ENCODE results near the gene TTBK2.
"Not testable (repeated sequence)": the region's sequence is repeated elsewhere in the genome, so short reads cannot be mapped to it uniquely, and the experiment has no call there.

Gene TTBK2

GRCh38 chr15:42920519-42921341 lies at the start of gene TTBK2:
Gene TTBK2 (minus strand): TSS chr15:42920778. CDS start chr15:42878617, 42,161 bp downstream.
- peak; percentile 91 to 95 for DNase-seq

DNA sequence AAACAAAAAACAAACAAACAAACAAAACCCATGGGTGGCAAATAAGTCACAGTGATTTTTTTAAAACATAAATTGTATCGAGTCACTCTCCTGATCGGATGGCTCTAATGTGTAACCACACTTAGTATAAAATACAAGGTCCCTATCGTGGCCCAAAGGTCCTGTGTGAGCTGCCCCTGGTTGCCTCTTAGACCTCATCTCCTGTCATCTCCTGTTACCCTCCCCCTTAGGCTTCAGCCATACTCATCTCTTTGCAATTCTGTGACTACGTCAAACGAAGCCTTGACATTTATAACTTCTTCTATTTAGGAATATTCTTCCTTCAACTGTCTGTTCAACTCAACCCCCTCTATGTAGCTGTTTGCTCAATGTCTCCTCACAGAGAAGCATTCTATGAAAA lies 43.9 kb upstream of the TTBK2 start:
- no peak for DNase-seq

DNA sequence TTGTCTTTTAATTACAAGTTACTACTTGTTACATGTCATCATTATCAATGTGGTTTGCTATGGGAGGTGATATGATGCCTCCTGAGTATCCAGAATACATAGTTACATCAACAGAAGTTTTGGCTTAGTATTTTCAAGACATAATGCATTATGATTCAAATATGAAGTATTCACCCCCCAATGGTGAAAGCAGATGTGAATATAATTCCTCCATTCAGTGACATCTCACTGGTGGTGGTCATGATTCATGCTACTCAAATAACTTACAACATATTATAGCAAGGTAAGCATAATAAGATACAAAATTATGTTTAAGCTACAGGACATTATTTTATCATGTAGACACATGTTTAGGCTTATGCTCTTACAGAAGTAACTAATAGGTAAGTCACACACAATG lies 34.9 kb upstream of the TTBK2 start:
- DNase-seq: no peak

DNA sequence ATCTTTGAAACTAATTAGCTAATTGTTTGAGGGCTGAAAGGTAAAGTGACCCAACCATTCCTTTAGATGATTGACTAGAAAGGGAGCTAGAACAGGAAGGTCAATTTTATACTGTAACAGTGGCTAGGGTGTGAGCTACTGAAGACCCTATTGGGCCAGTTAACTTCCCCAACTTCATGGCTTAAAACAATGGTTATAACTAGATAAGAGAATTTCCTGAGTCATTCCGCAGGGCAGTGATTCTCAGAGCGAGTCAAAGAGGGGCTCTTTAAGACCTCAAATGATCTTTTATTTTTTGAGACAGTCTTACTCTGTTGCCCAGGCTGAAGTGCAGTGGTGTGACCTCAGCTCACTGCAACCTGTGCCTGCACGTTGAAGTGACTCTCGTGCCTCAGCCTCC lies 33.7 kb upstream of the TTBK2 start:
- no peak for DNase-seq

GRCh38 chr15:42948898-42949297 lies 28.3 kb upstream of the TTBK2 start:
- not testable (repeated sequence) for DNase-seq

- no peak for DNase-seq
Measured at GRCh38 chr15:42940527-42940926, 19.9 kb upstream of the TTBK2 start.

GRCh38 chr15:42939841-42940240 lies 19.3 kb upstream of the TTBK2 start:
- DNase-seq: no peak

DNA sequence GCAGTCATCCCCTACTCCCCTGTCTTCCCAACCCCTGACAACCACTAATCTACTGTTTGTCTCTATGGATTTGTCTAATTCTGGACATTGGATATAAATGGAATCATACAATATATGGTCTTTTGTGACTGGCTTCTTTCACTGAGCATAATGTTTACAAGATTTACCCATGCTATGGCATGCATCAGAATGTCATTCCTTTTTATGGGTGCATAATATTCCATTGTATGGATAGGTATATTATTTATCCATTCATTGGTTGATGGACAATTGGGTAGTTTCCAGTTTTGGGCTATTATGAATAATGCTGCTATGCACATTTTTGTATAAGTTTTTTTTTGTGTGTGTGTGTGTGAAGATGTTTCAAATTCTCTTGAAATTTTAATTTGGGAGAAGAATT lies 16.6 kb upstream of the TTBK2 start:
- DNase-seq: no peak

GRCh38 chr15:42933886-42934667 lies 13.5 kb upstream of the TTBK2 start:
- DNase-seq: no peak

DNA sequence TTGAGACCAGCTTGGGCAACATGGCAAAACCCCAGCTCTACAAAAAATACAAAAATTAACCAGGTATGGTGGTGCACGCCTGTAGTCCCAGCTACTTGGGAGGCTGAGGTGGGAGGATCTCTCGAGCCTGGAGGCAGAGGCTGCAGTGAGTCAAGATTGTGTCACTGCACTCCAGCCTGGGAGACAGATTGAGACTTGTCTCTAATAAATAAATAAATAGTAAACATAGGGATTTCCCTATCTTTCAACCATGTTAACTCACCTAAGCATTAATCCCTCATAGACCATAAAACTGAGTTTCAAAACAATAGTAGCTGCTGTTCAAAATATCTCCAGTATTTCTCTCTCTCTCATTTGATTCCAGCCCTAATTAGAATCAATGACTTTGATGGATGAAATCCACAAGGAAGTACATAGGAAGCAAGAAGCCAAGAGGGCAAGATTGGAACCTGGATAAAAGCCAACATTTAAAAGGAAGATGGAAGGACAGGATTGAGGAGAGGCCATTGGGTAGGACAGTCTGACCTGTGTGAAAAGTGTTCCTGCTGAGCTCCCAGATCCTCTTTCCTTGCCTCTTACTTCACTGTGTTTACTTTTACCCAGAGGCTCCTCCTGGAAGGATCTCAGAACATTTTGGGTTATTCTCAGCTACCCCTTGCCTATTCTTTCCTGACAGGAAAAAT lies 12.4 kb upstream of the TTBK2 start:
- DNase-seq: no peak

DNA sequence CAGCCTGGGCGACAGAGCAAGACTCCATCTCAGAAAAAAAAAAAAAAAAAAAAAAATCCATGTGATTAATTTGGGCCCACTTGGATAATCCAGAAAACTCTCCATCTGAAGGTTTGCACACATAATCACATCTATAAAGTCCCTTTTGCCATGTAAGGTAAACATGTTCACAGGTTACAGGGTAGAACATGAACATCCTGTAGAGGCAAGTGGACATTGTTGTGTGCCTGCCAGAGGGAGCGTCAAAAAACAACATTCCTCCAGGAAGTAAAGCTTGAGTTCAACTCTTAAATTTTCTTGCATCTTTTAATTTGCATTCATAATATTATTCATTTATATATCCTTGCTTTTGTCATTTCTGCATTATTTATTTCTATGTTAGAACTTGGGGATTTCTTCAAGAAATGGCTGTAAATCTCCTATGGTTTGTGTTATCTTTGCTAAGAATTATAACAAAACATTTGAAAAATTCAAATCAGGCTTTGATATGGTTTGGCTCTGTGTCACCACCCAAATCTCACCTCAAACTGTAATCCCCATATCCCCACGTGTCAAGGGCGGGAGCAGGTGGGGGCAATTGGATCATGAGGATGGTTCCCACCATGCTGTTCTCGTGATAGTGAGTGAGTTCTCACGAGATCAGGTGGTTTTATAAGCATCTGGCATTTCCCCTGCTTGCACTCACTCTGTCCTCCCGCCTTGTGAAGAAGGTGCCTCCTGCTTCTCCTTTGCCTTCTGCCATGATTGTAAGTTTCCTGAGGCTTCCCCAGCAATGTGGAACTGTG lies 11.3 kb upstream of the TTBK2 start:
- DNase-seq: no peak

- DNase-seq: no peak
Measured at GRCh38 chr15:42929306-42929848, 8.8 kb upstream of the TTBK2 start.

GRCh38 chr15:42921342-42921731 lies 759 bp upstream of the TTBK2 start:
- peak in 1 of 2 experiments; percentile 3 for DNase-seq

- DNase-seq: no peak
Measured at GRCh38 chr15:42919799-42920518, 619 bp downstream of the TTBK2 start.

- DNase-seq: no peak
Measured at GRCh38 chr15:42919308-42919707, 1.3 kb downstream of the TTBK2 start.

DNA sequence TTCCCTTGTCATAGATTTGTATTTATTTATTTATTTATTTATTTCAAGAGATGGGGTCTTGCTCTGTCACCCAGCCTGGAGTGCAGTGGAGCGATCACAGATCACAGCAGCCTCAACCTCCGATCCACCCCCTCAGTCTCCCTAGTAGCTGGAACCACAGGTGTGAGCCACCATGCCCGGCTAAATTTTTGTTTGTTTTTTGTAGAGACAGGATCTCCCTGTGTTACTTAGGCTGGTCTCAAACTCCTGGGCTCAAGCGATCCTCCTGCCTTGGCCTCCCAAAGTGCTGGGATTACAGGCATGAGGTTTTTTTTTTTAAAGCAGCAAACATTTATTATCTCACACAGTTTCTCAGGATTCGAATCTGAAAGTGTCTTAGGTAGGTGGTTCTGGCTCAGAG lies 2.5 kb downstream of the TTBK2 start:
- no peak for DNase-seq

GRCh38 chr15:42915654-42916315 lies 4.8 kb downstream of the TTBK2 start:
- no peak for DNase-seq

- no peak for DNase-seq
Measured at GRCh38 chr15:42914728-42915497, 5.7 kb downstream of the TTBK2 start.

DNA sequence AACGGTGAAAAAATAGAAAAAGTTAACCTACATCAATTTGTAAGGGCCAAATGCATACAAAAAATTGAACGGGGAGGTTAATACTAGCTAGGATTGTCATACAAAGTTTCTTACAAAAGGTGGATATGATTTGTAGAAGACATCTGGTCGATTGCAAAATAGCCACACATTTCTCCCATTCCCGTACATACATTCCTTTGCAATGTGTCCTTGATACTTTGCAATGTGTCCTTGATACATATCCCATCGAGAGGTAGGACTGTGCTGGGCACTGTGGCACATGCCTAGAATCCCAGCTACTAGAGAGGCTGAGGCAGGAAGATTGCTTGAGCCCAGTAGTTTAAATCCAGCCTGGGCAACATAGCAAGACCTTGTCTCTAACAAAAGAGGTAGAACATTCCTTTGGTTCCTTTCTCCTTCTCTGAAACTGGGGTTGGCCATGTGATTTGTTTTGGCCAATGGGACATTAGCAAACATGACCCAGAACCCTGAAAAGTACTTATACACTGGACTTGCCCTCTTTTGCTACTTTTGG lies 9.5 kb downstream of the TTBK2 start:
- no peak for DNase-seq

GRCh38 chr15:42908538-42908937 lies 12.0 kb downstream of the TTBK2 start:
- no peak for DNase-seq
